SK-N-MC (cell line): ENCODE results near the gene EIF1.

Experiments used
- EZH2 ChIP-seq: fragments of 200-600 bp; sonication (generic); IDR thresholded peaks from one replicate; pipeline ENCODE4 v1.6.1; 2017; ENCODE audit warnings: antibody characterized with exemption
- POLR2AphosphoS5 ChIP-seq: IDR thresholded peaks from 2 replicates; pipeline ENCODE4 v1.6.1; 2012; ENCODE audit warnings: mild to moderate bottlenecking, low read depth, low read length, borderline replicate concordance

GRCh38 chr17:41687828-41688640 lies 651 bp upstream of the EIF1 start:
- TF ChIP-seq EZH2 (no peak), POLR2AphosphoS5 (no peak)
